ENCODE data around the gene LSM14B. TPM values are rescaled to one million over a fixed set of nuclear protein-coding genes. Genes with fewer than 3 reads are reported as not detected.
"Not testable (repeated sequence)": the region's sequence is repeated elsewhere in the genome, so short reads cannot be mapped to it uniquely, and the experiment has no call there.

Gene LSM14B
- polyA plus RNA-seq, 5 donors, result 52.4 to 64.1 (median 58.2) TPM

- DNase-seq, result no peak
Observed at GRCh38 chr20:62105592-62105991, 16.7 kb upstream of the LSM14B start.

GRCh38 chr20:62111148-62111547, 11.1 kb upstream of the LSM14B start:
- DNase-seq, result no peak

GRCh38 chr20:62112368-62112767, 9.9 kb upstream of the LSM14B start:
- no peak for DNase-seq

- DNase-seq, result no peak
Observed at GRCh38 chr20:62114894-62115293, 7.4 kb upstream of the LSM14B start.

GRCh38 chr20:62115800-62116407, 6.4 kb upstream of the LSM14B start:
- DNase-seq, result not testable (repeated sequence)

GRCh38 chr20:62116558-62117361, 5.5 kb upstream of the LSM14B start:
- no peak for DNase-seq

DNA sequence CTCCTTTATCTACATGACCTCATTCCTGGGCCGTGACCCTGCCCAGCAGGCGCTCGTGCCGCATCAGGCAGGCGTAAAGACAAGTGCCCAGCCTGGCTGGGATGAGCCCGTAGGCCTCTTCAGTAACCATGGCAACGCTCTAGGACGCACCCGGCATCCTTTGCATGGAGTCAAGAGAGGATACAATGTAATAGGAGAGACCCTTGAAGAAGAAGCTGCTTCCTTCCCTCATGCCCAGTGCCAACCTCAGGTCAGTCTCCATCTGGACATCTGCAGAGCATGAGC, 5.0 kb upstream of the LSM14B start:
- no peak for DNase-seq

- DNase-seq, result no peak
Observed at GRCh38 chr20:62117658-62118057, 4.6 kb upstream of the LSM14B start.

DNA sequence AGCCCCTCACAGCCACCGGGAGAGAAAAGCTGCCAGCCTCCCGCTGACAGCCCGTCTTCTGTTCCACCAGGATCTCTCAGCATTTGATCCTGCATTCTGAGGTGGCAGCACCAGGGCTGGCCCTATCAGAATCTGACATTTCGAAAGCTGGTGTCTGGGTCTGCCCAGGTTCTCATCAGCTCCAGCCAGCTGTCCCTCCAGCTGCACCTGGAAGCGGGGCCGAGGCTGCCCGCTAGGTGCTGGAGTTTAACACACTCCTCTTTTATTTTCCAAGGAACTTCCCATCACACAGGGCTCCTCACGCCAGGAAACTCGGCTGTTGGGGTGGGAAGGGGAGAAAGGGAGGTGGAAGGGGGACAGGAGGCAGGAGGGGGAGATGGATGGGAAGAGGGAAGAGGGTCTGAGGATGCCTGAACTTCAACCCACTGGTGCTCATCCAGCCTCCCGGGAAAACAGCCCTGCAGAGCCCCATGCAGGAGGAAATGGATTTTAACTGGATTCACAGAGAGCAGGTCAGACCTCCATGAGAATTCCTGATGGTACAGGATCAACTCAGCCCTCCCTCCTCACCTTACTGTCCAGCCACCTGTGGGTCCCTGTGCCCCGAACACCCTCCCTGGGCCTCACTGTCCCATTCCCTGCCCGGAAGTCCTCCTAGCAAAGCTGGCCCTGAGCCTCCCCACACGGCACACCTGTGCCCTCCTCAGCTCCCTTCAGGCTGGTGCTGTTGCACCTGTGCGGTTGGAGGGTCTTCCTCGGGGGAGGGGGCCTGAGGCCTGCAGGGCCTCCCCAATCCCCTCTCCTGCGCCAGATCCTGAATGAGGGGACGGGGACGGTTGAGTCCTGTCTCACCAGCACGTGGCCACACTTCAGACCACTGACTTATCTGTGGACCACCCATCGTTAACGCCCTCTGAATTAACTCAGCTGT, 3.9 kb upstream of the LSM14B start:
- DNase-seq, result no peak

DNA sequence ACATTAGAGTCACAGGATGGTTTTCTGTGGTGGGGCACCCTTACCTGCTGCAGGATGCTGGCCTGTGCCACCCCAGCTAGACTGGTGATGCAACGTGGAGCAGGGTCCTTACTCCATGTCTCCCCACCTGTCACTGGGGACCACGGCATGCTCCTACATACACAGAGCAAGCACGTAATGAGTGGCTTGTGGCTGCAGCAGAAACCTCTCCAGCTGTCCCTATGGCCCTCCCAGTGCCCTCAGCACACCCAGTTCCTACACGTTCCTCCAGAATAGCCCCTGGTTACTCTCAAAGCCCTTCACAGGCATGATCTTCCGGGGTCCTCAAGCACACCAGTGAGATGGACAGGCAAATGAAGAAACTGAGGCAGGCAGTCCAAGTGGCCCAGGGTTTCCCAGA, 3.2 kb upstream of the LSM14B start:
- no peak for DNase-seq

- DNase-seq, result no peak
Observed at GRCh38 chr20:62119591-62120364, 2.5 kb upstream of the LSM14B start.

GRCh38 chr20:62120365-62120762, 1.9 kb upstream of the LSM14B start:
- DNase-seq, result no peak

- peak in 1 of 2 donors; percentile 38 for DNase-seq
Observed at GRCh38 chr20:62120990-62121775, 1.1 kb upstream of the LSM14B start.

DNA sequence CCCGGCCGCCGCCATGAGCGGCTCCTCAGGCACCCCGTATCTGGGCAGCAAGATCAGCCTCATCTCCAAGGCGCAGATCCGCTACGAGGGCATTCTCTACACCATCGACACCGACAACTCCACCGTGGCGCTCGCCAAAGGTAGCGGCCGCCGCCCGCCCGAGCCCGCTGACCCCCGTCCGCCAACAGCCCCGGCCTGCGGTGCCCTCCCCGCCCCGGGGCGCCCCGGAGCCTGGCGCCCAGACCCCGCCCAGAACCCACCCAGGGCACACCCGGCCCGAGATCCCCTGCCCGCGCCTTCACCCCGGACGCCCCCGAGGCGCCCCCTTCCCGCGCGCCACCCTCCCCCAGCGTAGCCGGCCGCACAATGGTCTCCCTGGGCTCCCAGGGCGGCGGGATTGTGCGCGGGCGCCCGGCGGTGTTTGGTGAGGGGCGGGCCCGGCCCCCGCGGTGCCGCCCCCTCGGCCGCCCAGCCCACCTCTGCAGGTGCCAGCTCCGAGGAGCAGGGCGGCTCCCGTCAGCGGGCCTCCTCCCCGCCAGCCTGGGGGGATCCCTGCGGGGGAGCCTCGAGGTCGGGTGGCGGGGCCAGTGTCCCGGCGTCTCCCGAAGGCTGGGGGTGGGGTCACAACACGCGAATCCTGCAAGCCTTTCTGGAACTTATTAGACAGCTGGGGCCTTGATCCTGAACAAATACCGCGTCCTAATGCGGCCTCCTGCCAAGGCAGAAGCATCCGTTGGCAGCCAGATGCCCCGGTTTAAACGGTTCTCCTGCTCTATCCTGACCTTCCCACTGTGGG, 577 bp downstream of the LSM14B start:
- no peak for DNase-seq

- DNase-seq, result no peak
Observed at GRCh38 chr20:62123450-62124118, 1.3 kb downstream of the LSM14B start.

DNA sequence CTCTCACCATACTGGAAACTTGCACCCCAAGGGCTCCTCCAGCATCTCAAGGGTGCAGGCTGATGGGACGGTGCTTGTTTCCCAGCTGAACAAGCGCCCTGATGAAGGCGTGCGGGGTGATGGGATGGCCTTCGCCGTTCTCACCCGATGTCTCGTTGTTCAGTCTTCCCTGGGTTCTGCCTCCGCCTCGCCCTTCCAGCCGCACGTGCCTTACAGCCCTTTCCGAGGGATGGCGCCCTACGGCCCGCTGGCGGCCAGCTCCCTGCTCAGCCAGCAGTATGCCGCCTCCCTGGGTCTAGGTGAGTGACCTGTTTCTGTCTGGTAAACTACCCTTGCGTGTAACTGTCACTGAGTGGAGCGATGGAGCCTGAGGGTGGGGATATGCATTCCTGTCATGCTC, 3.9 kb downstream of the LSM14B start:
- no peak for DNase-seq

GRCh38 chr20:62127799-62128198, 5.5 kb downstream of the LSM14B start:
- no peak for DNase-seq

- no peak for DNase-seq
Observed at GRCh38 chr20:62128502-62128901, 6.2 kb downstream of the LSM14B start.

DNA sequence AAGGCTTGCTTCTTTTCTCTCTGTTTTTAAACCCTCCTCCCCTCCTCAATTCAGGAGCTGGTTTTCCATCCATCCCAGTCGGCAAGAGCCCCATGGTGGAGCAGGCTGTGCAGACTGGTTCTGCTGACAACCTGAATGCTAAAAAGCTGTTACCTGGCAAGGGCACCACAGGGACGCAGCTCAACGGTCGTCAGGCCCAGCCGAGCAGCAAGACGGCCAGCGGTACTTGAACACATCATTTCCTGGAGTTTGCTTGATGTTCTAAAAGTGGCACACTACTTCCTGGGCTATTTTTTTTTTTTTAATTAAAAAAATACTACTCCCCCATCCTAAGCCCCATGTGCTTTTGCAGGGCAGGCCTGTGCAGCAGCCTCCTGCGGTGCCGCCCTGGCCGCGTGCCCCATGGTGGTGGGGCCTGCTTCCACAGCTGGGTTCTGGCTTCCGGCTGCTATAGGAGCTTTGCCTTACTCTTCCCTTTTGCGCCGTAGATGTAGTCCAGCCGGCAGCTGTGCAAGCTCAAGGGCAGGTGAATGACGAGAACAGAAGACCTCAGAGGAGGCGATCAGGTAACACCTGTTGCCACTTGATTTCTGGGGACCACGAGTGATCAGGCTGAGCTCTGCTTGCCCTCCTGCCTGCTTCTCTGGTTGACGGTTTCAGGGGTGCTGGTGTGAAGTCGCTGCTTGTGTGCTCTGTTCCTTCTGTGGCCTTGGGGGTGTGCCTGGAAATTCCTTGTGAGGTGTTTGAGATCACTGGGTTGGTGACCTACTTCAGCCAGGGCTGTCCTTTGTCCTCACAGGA, 7.7 kb downstream of the LSM14B start:
- DNase-seq, result no peak
